Right atrium auricular region (tissue), 2 donors: ENCODE data around the gene SMPD3. TPM values are rescaled to one million over a fixed set of nuclear protein-coding genes. Genes with fewer than 3 reads are reported as not detected.

ENCODE experiments used
- DNase-seq: peaks from one replicate; pipeline ENCODE4 v3.0.0-alpha.2; 2019; ENCODE audit warnings: low spot score
- H3K27ac ChIP-seq, 2 donors: fragments of 200-600 bp; sonication (generic); 1 replicate in 1 of 2; 2 replicates in 1 of 2; pipeline ENCODE4 v1.5.1; 2016 to 2019
- H3K27me3 ChIP-seq, 2 donors: fragments of 200-600 bp; sonication (generic); one replicate each; pipeline versions ENCODE4 v1.5.1 to v1.6.0; 2017 to 2019
- H3K36me3 ChIP-seq: fragments of 200-600 bp; sonication (generic); one replicate; pipeline ENCODE4 v1.5.1; 2016
- H3K4me1 ChIP-seq, 2 donors: fragments of 200-600 bp; sonication (generic); one replicate each; pipeline versions ENCODE4 v1.5.1 to v1.6.0; 2017 to 2019
- H3K4me3 ChIP-seq, 2 donors: fragments of 200-600 bp; sonication (generic); 1 replicate in 1 of 2; 2 replicates in 1 of 2; pipeline ENCODE4 v1.5.1; 2017 to 2019; ENCODE audit warnings: mild to moderate bottlenecking in 1 of 2, moderate library complexity in 1 of 2
- H3K9me3 ChIP-seq, 2 donors: fragments of 200-600 bp; sonication (generic); one replicate each; pipeline ENCODE4 v1.5.1; 2019
- total RNA-seq, 2 donors: library from RNA; depleted of rRNA; stranded (reverse); fragments of >200 nt; gene quantifications; one replicate each; pipeline ENCODE4 v1.1.0, GENCODE V29; 2016
- TF ChIP-seq, protein P1 (sequence below), 2 donors: fragments of 200-600 bp; sonication (generic); IDR thresholded peaks; one replicate each; pipeline ENCODE4 v1.5.1; 2019; ENCODE audit warnings: antibody characterized with exemption in 2 of 2

SMPD3 gene
- total RNA-seq, 2 donors from 2014 or later: 3.0 to 4.4 TPM

DNA sequence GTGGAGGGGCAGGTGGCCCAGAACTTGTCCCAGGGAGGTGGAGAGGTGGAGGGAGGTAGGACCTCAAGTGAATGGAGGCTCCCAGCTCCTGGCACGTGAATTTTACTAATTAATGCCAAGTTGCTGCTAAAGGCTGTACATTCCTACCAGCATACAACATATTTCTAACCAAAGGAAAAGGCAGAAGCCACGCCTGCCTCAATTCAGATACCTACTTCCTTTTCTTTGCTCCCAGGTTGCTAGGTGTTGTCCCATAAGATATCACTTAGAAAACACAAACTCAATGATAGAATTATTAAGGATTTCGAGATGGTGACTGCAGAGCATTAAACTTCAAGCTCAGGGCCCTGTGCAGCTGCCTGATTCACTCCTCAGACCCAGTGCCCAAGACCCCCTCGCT, 20.5 kb upstream of the SMPD3 start:
- TF ChIP-seq, protein P1, sequence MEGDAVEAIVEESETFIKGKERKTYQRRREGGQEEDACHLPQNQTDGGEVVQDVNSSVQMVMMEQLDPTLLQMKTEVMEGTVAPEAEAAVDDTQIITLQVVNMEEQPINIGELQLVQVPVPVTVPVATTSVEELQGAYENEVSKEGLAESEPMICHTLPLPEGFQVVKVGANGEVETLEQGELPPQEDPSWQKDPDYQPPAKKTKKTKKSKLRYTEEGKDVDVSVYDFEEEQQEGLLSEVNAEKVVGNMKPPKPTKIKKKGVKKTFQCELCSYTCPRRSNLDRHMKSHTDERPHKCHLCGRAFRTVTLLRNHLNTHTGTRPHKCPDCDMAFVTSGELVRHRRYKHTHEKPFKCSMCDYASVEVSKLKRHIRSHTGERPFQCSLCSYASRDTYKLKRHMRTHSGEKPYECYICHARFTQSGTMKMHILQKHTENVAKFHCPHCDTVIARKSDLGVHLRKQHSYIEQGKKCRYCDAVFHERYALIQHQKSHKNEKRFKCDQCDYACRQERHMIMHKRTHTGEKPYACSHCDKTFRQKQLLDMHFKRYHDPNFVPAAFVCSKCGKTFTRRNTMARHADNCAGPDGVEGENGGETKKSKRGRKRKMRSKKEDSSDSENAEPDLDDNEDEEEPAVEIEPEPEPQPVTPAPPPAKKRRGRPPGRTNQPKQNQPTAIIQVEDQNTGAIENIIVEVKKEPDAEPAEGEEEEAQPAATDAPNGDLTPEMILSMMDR (IDR thresholded peaks at IDR 0.05): no peak
- Histone ChIP-seq H3K4me3 (no peak overlapping the region), H3K27me3 (no peaks in the 10 kb centered on the region), H3K4me1 (peaks cover 0 to 26% of the 10 kb centered on the region in 2 donors), H3K27ac (no peak overlapping the region), H3K9me3 (no peaks in the 10 kb centered on the region), H3K36me3 (no peaks in the 10 kb centered on the region)
- DNase-seq: no peak

DNA sequence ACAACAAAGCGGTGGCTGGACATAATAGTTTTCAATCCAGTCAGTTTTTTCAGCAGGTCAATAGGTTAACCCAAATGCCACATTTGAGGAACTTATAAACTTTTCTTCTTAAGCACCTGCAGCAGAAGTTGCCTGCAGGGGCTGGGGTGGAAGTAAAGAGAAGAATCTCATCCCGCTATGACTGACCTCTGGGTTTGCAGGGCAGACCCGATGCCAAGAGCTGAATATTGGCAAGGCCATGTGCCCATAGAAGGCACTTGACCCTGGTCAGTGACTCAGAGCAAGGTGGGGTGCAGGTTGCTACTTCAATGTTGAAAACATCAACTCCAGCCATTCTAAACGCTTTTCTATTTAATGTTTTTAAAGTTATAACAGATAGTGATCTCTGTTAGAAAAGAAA, 17.9 kb upstream of the SMPD3 start:
- no peaks in the 10 kb centered on the region for H3K27me3 ChIP-seq
- H3K9me3 ChIP-seq: peaks cover 0 to 8% of the 10 kb centered on the region in 2 donors
- no peak overlapping the region for H3K27ac ChIP-seq
- no peak overlapping the region for H3K4me3 ChIP-seq
- DNase-seq: no peak
- TF ChIP-seq, protein P1 (IDR thresholded peaks at IDR 0.05): no peak
- peaks cover 0 to 25% of the 10 kb centered on the region in 2 donors for H3K4me1 ChIP-seq
- H3K36me3 ChIP-seq: no peaks in the 10 kb centered on the region

DNA sequence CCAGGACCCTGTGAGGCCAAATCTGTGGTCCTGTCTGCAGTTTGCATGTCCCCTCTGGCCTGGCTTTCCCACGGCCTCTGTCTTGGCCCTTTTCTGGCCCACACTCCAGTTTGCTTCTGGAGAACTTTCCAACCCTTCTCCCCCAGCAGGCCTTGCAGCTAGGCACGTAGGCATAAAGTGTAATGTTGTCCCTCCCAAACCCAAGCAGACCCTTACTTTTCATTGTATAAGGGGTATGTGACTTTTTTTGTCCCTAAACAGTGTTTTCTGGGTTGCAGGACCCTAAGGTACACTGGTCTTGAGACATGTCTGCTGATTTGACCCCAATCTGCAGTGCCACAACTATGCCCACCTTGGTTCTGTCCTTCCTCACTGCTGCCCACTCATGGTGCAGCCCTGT, 15.6 kb upstream of the SMPD3 start:
- H3K36me3 ChIP-seq: no peaks in the 10 kb centered on the region
- TF ChIP-seq, protein P1 (IDR thresholded peaks at IDR 0.05): no peak
- no peaks in the 10 kb centered on the region for H3K27me3 ChIP-seq
- no peak overlapping the region for H3K4me3 ChIP-seq
- H3K27ac ChIP-seq: no peak overlapping the region
- peaks cover 0 to 8% of the 10 kb centered on the region in 2 donors for H3K9me3 ChIP-seq
- peaks cover 0 to 7% of the 10 kb centered on the region in 2 donors for H3K4me1 ChIP-seq
- no peak for DNase-seq

DNA sequence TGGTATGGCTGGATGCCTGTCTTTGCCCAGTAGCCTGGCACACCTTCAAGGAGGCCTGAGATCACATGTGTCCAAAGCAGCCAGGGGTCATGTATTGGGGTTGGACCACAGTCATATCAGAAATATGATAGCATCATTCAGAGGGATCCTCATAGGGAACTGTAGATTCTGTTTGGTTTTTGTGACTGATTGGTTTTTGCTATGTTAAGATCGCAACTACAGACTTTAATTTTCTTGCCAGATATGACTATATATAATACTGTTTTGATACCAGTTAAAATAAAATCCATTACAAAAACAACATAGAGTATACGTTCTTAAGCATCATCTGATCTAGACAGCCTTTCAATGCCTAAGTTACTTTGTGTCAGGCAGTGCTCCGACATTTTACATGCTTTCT, 11.8 kb upstream of the SMPD3 start:
- Histone ChIP-seq H3K27me3 (no peaks in the 10 kb centered on the region), H3K4me3 (no peak overlapping the region)
- DNase-seq: no peak

DNA sequence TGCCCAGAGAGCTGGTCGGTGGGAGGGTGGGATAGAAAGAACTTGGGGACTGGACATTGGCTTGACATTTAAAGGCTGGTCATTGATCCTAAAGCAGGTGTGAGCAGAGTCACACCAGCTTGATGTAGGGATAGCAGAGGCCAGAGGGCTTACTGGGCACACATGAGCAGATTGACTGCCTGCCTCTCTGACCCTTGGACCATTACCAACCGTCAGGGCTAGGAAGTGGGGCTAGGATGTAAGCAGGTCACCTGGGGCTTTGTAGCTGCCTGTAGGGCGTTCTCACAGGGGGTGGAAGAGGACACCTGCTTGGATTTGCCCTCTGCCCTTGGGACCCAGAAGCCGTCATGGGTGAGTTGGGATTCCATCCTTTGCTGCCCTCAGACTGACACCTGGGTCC, 11.1 kb upstream of the SMPD3 start:
- no peaks in the 10 kb centered on the region for H3K36me3 ChIP-seq
- H3K9me3 ChIP-seq: peaks cover 0 to 8% of the 10 kb centered on the region in 2 donors
- no peak overlapping the region for H3K4me3 ChIP-seq
- H3K27me3 ChIP-seq: no peaks in the 10 kb centered on the region
- no peak overlapping the region for H3K27ac ChIP-seq
- TF ChIP-seq, protein P1 (IDR thresholded peaks at IDR 0.05): no peak
- DNase-seq: no peak
- H3K4me1 ChIP-seq: no peaks in the 10 kb centered on the region

More for the DNA sequence above, 11.8 kb upstream of the SMPD3 start:
- H3K27ac ChIP-seq: no peak overlapping the region
- TF ChIP-seq, protein P1 (IDR thresholded peaks at IDR 0.05): no peak
- peaks cover 0 to 8% of the 10 kb centered on the region in 2 donors for H3K9me3 ChIP-seq
- H3K4me1 ChIP-seq: no peaks in the 10 kb centered on the region
- H3K36me3 ChIP-seq: no peaks in the 10 kb centered on the region

DNA sequence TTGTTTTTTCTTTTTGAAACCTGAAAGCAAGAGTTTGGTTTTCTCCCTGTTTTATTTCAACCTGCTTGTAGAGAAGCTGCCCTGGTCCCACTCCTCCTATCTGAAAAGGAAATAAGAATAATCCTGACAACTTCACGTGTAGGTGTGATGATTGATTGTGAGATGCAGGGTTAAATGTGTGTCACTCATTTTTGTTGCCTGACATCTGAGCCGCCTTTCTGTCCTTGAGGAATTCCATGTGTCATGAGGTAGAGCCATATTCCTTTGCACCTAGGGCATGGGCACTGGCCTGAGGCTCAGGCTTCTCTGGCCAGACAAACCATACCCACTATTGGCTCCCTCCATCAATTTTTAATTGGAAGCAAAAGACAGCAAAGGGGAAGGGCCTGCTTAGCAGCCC, 10.2 kb upstream of the SMPD3 start:
- Histone ChIP-seq H3K27ac (no peak overlapping the region), H3K27me3 (no peaks in the 10 kb centered on the region), H3K9me3 (peaks cover 0 to 8% of the 10 kb centered on the region in 2 donors), H3K4me3 (no peak overlapping the region), H3K4me1 (no peaks in the 10 kb centered on the region), H3K36me3 (no peaks in the 10 kb centered on the region)
- TF ChIP-seq, protein P1 (IDR thresholded peaks at IDR 0.05): no peak
- no peak for DNase-seq
